NCI-H82 treated with DMSO at 0.1 percent for 48 hours (cell line): Measurements from ENCODE around the gene MAN1B1.

Source experiments
- DNase-seq: peaks from one replicate; lab custom pipeline; 2025; ENCODE audit not compliant: unreplicated experiment; lab: John Stamatoyannopoulos, UW

Gene MAN1B1

DNA sequence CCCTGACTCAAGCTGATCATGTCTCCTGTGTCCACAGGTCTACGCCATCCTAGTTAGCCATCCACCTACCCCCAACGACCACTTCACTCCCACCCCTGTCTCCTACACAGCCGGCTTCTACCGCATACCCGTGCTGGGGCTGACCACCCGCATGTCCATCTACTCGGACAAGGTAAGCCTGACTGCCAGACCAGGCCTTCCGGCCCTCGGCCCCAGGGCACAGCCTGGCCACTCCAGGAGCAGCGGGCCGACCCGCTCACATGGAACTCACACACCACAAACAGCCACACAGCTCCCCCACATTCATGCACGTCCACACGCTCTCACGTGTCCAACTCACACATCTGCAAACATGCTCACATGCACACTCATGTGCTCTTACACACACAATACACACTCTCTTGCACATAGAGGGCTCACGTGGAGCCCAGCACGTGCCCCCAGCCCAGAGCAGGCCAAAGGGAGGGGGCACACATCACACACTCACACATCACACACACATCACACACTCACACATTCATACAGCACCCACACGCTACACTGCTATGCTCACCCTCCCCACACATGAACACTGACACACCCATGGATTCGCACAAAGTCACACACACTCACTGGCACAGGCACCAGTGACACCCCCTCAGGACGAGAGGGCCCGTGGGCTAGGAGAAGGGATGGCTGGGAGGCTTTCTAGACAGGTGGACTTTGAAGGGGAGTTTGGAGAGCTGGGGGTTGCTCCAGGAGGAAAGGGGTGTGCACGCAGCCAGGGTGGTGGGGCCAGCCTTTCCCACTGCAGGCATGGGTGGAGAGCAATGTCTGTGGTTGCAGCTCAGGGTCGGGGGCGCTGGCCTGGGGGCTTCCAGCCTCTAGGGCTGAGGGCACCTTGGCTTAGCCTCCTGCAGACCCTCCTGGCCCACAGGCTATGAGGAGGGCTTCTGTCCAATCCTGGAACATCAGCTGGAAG, 55.5 kb downstream of the MAN1B1 start:
- DNase-seq, result no peak

DNA sequence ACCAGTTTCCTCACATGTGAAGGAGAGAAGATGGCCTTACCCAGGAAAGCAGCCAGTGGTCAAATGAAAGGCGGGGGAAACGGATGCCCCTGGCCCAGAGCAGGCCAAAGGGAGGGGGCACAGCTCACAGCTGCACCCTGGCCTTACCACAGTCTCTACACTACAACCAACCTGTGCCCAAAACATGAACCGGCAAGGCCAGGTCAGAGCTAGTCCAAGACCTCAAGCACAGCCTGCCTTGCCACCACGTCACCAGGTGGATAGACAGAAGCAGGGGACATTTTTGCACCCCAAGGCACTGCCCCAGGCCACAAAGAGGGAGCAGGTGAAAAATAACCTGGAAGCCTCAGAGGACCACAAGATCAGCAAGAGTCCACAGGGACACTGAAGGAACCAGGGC, 56.7 kb downstream of the MAN1B1 start:
- DNase-seq, result no peak

DNA sequence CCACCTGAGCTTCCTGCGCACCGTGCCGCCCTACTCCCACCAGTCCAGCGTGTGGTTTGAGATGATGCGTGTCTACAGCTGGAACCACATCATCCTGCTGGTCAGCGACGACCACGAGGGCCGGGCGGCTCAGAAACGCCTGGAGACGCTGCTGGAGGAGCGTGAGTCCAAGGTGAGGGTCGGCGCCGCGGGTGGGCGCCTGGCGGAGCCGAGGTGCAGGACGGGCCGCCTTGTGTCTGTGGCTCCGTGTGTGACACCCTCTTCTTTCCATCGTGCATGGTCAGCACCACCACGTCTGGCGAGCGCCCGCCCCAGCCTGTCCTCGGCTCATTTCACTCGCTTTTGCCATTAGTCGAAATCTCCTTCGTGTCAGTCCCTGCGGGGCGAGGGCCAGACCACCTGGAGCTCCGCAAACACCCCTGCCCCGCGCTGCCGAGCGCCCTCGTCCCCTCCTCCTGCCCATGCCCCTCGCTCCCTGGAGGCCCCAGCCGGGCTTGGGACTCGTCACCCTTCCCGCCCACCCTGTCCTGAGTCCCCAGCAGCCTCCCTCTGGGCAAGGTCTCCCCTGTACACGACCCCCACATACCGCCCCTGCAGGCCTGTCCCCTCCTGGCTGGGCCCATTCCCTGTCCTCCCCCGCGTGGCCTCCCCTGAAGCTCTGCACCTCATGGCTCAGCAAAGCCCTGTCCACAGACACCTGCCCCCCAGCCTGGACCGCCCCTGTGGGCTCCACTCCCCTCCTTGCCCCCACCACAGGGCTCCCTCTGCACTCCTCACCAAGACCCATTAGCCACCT, 59.1 kb downstream of the MAN1B1 start:
- no peak for DNase-seq

DNA sequence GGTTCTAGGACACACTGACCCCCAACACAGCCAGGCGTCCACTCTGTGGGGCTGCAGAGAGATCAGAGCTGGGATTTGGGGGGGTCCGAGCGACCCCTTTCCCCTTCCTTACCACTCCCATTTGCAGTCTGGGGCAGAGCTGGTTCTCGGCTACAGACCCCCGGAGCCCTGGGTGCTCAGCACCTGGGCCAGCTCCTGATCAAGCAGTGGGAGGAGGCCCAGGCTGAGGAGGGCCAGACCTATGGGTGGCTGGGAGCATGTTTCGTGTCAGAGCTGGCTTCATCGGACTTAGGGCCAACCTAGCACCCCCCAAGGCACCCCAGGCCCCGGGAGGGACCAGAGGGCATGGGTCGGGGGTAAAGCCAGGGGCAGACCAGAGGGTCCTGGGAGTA, 59.7 kb downstream of the MAN1B1 start:
- no peak for DNase-seq

DNA sequence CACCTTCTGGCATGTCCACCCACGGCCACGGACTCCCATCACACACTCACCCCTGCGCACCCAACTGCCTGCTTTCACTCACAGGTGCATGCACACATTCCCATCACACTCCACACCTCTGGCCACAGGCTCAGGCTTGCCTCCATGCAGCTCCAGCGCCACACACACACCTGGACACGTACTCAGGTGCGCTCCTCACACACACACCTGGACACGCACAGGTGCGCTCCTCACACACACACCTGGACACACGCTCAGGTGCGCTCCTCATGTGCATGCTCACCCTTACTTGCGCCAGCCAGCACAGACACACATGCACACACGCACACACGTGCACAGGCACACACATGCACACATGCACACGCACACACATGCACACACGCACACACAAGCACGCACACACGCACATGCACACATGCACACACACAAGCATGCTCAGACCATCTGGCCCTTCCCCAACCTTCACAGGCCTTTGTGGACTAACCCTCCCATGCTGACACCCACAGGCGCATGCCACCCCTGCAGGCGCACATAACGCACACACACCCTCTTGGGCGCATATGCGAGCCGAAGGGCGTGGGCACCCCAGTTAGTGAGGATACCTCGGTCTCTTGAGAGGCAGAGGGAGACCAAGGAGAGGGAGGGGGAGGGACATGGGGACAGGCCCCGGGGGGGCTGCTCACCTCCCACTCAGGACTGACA, 60.5 kb downstream of the MAN1B1 start:
- no peak for DNase-seq

DNA sequence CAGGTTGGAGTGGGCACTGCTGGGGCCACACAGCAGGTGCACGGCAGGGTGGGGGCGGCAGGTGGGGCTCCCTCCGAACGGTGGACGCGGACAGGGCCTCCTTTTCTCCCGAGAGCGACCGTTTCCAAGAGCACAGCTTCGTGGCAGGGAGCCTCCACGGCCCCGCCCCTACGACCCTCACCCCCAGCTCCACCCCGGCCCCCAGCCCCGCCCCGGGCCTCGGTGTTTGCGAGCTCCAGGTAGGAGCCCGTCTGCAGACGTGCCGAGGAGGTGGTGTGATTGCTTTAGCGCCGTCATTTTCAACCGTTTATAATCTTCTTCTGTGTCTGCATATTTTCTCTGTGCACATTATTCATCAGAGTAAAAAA, 61.0 kb downstream of the MAN1B1 start:
- DNase-seq, result no peak

DNA sequence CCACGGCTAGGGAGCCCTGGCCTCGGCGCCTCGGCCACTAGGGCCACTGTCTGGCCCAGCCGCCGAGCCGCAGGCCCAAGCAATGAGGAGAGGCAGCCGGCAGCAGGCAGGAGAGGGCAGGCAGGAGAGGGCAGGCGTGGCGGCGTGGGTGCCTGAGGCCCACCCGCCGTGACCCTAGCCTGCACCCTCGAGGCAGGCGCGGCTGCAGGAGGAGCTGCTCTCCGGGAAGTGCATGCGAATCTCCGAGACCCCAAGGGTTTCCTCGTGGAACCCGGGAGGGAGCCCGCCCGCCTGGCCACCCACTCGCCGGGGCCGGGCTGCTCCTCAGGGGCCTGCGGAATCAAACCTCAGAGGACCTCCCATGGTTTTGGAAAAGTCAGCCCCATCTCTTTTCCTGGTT, 61.5 kb downstream of the MAN1B1 start:
- DNase-seq, result no peak

DNA sequence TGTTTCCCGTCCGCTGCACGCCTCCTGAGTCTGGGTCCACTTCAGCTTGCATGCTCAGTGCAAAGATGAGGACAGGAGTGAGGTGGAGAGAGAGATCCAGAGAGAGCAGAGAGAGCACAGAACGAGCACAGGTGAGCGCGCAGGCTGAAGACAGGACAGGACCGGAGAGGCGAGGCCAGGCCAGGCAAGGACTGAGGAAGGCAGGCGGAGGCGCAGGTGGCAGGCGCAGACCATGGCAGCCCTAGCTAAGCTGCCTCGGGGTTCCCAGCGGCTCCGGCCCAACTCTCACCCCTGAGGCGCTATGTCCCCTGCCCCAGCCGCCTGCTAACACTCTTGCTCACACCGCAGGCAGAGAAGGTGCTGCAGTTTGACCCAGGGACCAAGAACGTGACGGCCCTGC, 61.9 kb downstream of the MAN1B1 start:
- no peak for DNase-seq

DNA sequence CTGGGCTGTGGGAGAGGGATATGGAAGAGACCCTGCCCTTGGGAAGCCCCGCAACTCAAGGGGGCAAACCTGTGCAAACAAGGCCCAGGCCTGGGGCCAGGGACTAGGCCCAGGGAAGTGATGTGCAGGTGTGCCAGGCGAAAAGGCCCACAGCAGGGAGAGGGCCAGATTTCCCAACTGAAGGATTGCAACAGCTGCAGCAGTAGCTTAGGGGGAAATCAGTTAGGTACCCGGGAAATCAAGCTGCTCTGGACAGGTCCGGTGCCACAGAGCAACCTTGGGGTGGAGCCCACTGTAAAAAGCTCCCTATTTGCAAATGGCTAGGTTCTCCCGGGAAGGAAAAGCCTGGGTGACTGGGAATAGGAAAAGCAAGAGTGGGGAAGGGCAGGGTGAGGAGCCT, 62.6 kb downstream of the MAN1B1 start:
- no peak for DNase-seq

DNA sequence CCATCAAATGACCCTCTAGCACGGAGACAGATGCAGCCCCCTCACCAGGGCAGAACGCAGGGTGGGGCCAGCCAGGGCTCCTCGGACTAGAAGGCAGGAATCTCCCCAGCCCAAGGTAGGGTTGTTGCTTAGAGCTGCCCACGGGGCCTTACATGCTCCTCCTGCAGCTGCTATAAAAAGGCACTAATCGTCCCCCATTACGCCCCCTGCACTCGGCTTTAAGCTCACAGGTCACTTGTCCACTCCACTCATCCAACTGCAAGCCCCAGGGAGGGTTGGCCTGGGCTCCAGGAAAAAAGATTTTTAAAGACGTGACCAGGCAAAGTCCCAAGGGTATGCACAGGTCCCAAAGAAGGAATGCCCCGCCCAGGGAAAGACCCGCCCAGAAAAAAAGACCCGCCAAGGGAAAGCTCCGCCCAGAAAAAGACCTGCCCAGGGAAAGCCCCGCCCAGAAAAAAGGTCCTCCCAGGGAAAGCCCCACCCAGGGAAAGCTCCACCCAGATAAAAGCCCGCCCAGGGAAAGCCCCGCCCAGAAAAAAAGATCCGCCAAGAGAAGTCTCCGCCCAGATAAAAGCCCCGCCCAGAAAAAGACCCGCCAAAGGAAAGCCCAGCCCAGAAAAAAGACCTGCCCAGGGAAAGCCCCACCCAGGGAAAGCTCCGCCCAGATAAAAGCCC, 63.3 kb downstream of the MAN1B1 start:
- peak; percentile 97 for DNase-seq

DNA sequence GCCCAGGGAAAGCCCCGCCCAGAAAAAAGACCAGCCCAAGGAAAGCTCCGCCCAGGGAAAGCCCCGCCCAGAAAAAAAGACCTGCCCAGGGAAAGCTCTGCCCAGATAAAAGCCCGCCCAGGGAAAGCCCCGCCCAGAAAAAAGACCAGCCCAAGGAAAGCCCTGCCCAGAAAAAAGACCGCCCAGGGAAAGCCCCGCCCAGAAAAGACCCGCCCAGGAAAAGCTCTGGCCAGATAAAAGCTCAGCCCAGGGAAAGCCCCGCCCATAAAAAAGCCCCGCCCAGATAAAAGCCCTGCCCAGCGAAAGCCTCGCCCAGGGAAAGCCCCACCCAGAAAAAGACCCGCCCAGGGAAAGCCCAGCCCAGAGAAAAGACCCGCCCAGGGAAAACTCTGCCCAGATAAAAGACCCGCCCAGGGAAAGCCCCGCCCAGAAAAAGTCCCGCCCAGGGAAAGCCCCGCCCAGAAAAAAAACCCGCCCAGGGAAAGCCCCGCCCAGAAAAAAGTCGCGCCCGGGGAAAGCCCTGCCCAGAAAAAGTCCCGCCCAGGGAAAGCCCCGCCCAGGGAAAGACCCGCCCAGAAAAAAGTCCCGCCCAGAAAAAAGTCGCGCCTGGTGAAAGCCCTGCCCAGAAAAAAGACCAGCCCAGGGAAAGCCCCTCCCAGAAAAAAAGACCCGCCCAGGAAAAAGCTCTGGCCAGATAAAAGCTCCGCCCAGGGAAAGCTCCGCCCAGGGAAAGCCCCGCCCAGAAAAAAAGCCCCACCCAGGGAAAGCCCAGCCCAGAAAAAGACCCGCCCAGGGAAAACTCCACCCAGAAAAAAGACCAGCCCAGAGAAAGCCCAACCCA, 64.1 kb downstream of the MAN1B1 start:
- peak; percentile 97 for DNase-seq

DNA sequence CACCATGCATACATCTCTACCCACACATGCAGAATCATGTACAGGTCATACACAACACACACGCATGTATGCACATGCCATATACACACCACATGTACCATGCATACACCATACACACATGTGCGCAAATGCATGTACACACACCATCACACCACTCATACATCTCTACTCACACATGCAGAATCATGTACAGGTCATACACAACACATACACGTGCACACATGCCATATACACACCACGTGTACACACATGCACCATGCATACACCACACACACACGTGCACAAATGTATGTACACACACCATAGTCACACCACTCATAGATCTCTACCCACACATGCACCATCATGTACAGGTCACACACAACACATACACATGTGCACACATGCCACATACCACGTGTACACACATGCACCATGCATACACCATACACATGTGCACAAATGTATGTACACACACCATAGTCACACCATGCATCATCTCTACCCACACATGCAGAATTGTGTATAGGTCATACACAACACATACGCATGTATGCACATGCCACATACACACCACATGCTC, 66.1 kb downstream of the MAN1B1 start:
- DNase-seq, result no peak

DNA sequence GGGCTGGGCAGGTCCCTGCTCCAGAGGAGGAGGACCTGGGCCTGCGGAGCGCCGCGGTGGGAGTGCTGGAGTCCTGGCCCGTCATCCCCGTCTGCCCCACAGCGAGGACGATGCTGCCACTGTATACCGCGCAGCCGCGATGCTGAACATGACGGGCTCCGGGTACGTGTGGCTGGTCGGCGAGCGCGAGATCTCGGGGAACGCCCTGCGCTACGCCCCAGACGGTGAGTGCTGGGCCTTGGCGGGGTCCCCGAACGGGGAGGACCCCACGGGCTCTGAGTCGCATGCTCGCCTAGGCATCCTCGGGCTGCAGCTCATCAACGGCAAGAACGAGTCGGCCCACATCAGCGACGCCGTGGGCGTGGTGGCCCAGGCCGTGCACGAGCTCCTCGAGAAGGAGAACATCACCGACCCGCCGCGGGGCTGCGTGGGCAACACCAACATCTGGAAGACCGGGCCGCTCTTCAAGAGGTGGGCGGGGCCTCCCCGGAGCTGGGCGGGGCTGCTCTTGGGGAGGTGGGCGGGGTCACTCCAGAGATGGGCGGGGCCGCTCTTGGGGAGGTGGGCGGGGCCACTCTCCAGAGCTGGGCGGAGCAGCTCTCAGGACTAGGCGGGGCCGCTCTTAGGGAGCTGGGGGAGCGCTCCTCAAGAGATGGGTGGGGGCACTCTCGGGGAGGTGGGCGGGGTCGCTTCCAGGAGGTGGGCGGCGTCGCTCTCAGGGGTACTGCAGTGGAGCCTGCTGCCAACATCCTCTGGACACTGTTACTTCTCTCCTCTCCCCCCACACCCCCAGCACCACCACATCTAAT, 70.0 kb downstream of the MAN1B1 start:
- no peak for DNase-seq

DNA sequence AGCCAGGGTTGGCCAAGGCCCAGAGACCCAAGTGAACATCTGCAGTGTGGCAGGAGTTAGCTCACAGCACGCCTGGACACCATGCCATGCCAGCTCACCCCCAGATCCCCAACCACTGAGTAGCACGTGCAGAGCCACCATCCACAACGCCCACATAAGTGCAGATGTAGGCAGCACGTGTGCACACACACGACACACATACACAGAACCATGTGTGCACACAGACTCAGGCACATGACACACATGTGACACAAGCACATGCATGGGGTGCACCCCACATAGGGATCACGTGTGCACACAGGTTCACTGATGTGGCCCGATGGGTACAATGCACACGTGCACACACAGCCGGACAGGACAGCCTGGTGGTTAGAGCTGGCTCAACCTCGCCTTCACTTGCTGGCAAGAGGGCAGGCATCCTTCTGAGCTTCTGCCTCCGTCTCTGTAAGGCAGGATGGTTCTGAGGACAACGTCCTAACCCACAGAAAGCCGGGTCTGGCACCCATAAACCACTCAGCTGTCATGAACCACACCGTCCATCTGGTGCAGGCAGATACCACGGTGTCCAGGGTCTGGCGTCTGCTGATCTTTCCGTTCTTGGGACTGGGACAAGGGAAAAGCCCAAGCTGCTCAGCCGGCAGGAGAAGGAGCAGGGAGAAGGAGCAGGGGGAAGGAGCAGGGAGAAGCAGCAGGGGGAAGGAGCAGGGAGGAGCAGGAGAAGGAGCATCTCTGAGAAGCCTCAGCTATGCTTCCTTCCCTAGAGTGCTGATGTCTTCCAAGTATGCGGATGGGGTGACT, 71.0 kb downstream of the MAN1B1 start:
- no peak for DNase-seq

DNA sequence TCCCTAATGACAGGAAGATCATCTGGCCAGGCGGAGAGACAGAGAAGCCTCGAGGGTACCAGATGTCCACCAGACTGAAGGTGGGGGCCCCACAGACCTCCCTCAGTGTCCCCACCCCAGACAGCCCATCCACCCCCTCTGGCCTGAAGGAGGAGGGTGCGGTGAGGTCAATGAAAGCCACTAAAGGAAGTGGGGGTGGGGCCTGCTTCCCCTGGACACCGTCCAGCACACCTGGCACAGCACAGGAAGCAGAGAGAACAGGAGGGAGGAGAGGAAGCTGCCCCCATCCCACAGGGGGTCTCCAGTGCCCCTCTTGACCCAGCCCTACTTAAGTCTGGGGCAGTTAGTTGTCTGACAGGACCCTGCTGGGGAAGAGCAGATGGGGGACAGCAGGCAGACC, 71.8 kb downstream of the MAN1B1 start:
- no peak for DNase-seq
